Measurements from ENCODE around the gene ATP6V1G3.

- TF ChIP-seq CTCF (IDR thresholded peaks at IDR 0.05): no peak
- TF ChIP-seq EZH2 (IDR thresholded peaks at IDR 0.05; ENCODE audit: borderline replicate concordance, insufficient read depth, low read depth, low read length, poor library complexity, severe bottlenecking): no peak
Observed at GRCh38 chr1:198481661-198482060, 58.8 kb downstream of the ATP6V1G3 start.

Measured in B cell (primary cell).